Esophagus muscularis mucosa (tissue), 4 donors: ENCODE data around the gene SUFU.

Experiments
- EP300 ChIP-seq: sonication (generic); formaldehyde crosslinking; IDR thresholded peaks from one replicate; pipeline ENCODE4 v1.6.1; 2017; ENCODE audit warnings: antibody characterized with exemption
- POLR2A ChIP-seq: fragments of 450-650 bp; IDR thresholded peaks from one replicate; pipeline ENCODE4 v1.6.1; 2017; ENCODE audit warnings: antibody characterized with exemption, moderate library complexity, mild to moderate bottlenecking, low read depth
- TF ChIP-seq, protein P1 (sequence below), 3 experiments: fragments of 200-600 bp in 2 of 3; fragments of 450-650 bp in 1 of 3; sonication (generic) in 2 of 3; IDR thresholded peaks; one replicate each; pipeline ENCODE4 v1.5.1; 2017 to 2019; ENCODE audit warnings: antibody characterized with exemption in 3 of 3, mild to moderate bottlenecking in 2 of 3, moderate library complexity in 1 of 3

DNA sequence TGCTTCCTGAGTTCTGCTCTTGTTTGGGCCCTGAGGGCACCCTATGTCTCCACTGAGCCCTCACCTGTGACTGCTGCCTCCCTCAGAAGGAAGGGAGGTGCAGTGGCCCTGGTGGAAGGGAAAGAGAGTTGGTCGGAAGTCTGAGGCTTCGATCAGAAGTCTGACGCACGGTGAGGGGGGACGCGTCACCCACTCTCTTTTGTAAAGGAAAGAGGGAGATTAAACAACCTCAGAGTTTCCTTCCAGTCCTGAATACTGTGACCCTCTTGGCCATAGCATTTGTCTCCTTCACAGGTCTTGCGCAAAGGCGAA lies 109.1 kb downstream of the SUFU start:
- TF ChIP-seq EP300 = no peak
- TF ChIP-seq, protein P1, sequence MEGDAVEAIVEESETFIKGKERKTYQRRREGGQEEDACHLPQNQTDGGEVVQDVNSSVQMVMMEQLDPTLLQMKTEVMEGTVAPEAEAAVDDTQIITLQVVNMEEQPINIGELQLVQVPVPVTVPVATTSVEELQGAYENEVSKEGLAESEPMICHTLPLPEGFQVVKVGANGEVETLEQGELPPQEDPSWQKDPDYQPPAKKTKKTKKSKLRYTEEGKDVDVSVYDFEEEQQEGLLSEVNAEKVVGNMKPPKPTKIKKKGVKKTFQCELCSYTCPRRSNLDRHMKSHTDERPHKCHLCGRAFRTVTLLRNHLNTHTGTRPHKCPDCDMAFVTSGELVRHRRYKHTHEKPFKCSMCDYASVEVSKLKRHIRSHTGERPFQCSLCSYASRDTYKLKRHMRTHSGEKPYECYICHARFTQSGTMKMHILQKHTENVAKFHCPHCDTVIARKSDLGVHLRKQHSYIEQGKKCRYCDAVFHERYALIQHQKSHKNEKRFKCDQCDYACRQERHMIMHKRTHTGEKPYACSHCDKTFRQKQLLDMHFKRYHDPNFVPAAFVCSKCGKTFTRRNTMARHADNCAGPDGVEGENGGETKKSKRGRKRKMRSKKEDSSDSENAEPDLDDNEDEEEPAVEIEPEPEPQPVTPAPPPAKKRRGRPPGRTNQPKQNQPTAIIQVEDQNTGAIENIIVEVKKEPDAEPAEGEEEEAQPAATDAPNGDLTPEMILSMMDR (IDR thresholded peaks at IDR 0.05) = no peak
- no peak for TF ChIP-seq POLR2A
